ENCODE results near the gene PLXNB2. TPM values are rescaled to one million over a fixed set of nuclear protein-coding genes. Genes with fewer than 3 reads are reported as not detected.

Gene PLXNB2
- polyA plus RNA-seq, 1 experiment, result 68.0 TPM

GRCh38 chr22:50303515-50303847, 4.0 kb downstream of the PLXNB2 start:
- no peak for DNase-seq (ENCODE audit: low read depth, low spot score)
- Histone ChIP-seq H3K27ac (ENCODE audit: low read depth, low read length) (peak overlapping the region; percentile 57), H3K4me3 (ENCODE audit: low read depth, low read length) (no peak overlapping the region; the same call in 1 of the 2 replicates), H3K9me3 (ENCODE audit: control insufficient read depth, insufficient read depth, low read length) (peaks cover 3% of the 10 kb centered on the region; the same call in 1 of the 2 replicates), H3K27me3 (ENCODE audit: control insufficient read depth, insufficient read depth, low read length) (no peaks in the 10 kb centered on the region)
- TF ChIP-seq CTCF (IDR thresholded peaks at IDR 0.05; ENCODE audit: low read depth, low read length), result no peak
- ChIA-PET POLR2A (no interaction called here), CTCF (no interaction called here)

- ChIA-PET POLR2A (interaction anchor here (1.1 kb wide), 1 partner anchor 9 kb away, joined by 4 read pairs; no protein-coding TSS in a partner anchor), CTCF (interaction anchor here (0.6 kb wide), 1 partner anchor 63 kb away, joined by 3 read pairs; no protein-coding TSS in a partner anchor)
- DNase-seq (ENCODE audit: low read depth, low spot score), result no peak
- no peak for TF ChIP-seq CTCF (IDR thresholded peaks at IDR 0.05; ENCODE audit: low read depth, low read length)
- Histone ChIP-seq H3K4me3 (ENCODE audit: low read depth, low read length) (no peak overlapping the region; the same call in 1 of the 2 replicates), H3K27me3 (ENCODE audit: control insufficient read depth, insufficient read depth, low read length) (no peaks in the 10 kb centered on the region), H3K9me3 (ENCODE audit: control insufficient read depth, insufficient read depth, low read length) (peaks cover 3% of the 10 kb centered on the region; the same call in 1 of the 2 replicates), H3K27ac (ENCODE audit: low read depth, low read length) (peak overlapping the region; percentile 31)
Measured at GRCh38 chr22:50302564-50302963, 4.9 kb downstream of the PLXNB2 start.

- H3K27me3 ChIP-seq (ENCODE audit: control insufficient read depth, insufficient read depth, low read length), result no peaks in the 10 kb centered on the region
- H3K9me3 ChIP-seq (ENCODE audit: control insufficient read depth, insufficient read depth, low read length), result peaks cover 3% of the 10 kb centered on the region; the same call in 1 of the 2 replicates
- TF ChIP-seq CTCF (IDR thresholded peaks at IDR 0.05; ENCODE audit: low read depth, low read length), result no peak
- DNase-seq (ENCODE audit: low read depth, low spot score), result no peak
- peak overlapping the region; percentile 32 for H3K4me3 ChIP-seq (ENCODE audit: low read depth, low read length)
- ChIA-PET CTCF (interaction anchor here (0.6 kb wide), 1 partner anchor 64 kb away, joined by 3 read pairs; no protein-coding TSS in a partner anchor), POLR2A (interaction anchor here (1.1 kb wide), 1 partner anchor 9 kb away, joined by 4 read pairs; no protein-coding TSS in a partner anchor)
- H3K27ac ChIP-seq (ENCODE audit: low read depth, low read length), result peak overlapping the region; percentile 31
Measured at GRCh38 chr22:50302041-50302541, 5.4 kb downstream of the PLXNB2 start.

GRCh38 chr22:50301581-50301991, 5.9 kb downstream of the PLXNB2 start:
- peaks cover under 1% of the 10 kb centered on the region; the same call in 1 of the 2 replicates for H3K9me3 ChIP-seq (ENCODE audit: control insufficient read depth, insufficient read depth, low read length)
- DNase-seq (ENCODE audit: low read depth, low spot score), result no peak
- no peak for TF ChIP-seq CTCF (IDR thresholded peaks at IDR 0.05; ENCODE audit: low read depth, low read length)
- no peaks in the 10 kb centered on the region for H3K27me3 ChIP-seq (ENCODE audit: control insufficient read depth, insufficient read depth, low read length)
- CTCF ChIA-PET, result no interaction called here
- POLR2A ChIA-PET, result no interaction called here
- H3K27ac ChIP-seq (ENCODE audit: low read depth, low read length), result peak overlapping the region; percentile 31
- H3K4me3 ChIP-seq (ENCODE audit: low read depth, low read length), result peak overlapping the region; percentile 32

- POLR2A ChIA-PET, result no interaction called here
- Histone ChIP-seq H3K27me3 (ENCODE audit: control insufficient read depth, insufficient read depth, low read length) (no peaks in the 10 kb centered on the region), H3K9me3 (ENCODE audit: control insufficient read depth, insufficient read depth, low read length) (no peaks in the 10 kb centered on the region; the same call in 1 of the 2 replicates), H3K4me3 (ENCODE audit: low read depth, low read length) (no peak overlapping the region), H3K27ac (ENCODE audit: low read depth, low read length) (no peak overlapping the region)
- TF ChIP-seq CTCF (IDR thresholded peaks at IDR 0.05; ENCODE audit: low read depth, low read length), result no peak
- DNase-seq (ENCODE audit: low read depth, low spot score), result no peak
- CTCF ChIA-PET, result no interaction called here
Measured at GRCh38 chr22:50300620-50301257, 6.7 kb downstream of the PLXNB2 start.

Data from AG04450 (cell line).